ENCODE results near the gene FES. TPM values are rescaled to one million over a fixed set of nuclear protein-coding genes. Genes with fewer than 3 reads are reported as not detected.
A peak's percentile ranks its signal among the peaks of the same experiment; 100 is the strongest.

FES gene
- total RNA-seq, 1 donor from 2014 or later = 16.2 TPM

DNA sequence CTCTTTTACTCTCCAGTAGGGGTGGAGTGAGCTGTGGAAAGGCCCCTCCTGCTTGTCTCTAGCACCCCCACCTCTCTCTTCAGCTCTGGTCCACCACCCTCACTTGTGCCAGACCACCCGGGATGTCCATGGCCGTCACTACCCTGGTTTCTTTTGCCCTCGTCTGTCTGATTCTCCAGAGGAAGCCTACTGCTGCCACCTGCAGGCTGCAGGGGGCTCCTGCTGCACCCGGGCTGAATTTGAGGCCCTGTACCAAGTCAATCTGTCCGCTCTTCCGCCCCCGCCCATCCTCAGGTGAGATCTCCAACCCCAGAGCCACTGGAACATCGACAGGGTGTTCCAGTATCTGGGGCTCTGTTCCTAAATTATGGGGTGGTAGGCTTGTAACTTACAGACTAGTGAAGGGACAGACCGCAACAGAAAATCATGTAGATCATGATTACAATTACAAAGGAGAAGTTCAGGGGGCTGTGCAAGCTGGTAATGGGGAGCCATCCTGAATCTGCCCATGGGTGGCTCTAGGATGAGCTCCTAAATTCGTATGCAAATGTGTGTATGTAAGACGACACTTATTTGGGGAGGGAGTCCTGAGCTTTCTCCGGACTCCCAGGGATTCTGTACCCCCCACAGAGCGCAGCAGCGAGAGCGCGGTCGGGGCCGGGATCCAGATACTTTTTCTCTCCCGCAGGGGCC lies 50.1 kb downstream of the FES start:
- intact Hi-C loops (cut with DNase I) = loop anchor here (5.0 kb wide), 1 partner anchor 287 kb away; no protein-coding TSS in a partner anchor
- DNase-seq (ENCODE audit: low spot score) = peak; percentile 94

DNA sequence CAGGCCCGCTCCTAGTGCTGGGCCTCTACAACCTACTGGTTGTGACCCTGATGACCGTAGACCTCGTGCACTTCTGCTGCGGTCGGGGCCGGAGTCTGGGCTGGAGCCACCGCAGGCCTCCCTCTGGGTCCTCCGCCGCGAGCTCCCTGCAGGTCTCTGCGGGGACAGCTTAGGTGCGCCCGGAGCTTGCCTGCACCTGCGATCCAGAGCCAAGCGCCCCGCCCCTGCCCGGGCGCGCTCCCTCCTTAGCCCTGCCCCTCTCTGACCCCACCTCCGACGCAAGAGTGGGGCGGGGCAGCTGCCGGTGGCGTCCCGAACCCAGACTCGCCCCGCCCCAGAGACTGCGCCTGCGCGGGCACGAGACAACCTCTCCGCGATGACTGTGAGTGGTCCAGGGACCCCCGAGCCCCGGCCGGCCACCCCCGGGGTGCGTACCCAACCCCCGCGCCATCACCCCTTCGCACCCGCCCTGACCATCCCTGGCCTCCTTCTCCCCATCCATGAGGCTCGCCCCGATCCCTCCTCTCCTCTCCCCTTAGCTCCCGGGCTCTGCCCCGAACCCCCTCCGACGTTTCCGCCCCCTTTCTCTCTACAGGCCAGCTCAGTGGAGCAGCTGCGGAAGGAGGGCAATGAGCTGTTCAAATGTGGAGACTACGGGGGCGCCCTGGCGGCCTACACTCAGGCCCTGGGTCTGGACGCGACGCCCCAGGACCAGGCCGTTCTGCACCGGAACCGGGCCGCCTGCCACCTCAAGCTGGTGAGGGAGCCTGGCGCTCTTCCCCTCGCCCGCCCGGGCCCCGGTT lies 50.8 kb downstream of the FES start, which contains the start of gene UNC45A:
UNC45A (plus strand) TSS at position 337 of the 803 bp plus-strand sequence; CDS start at position 377, 40 bp downstream.
- DNase-seq (ENCODE audit: low spot score) = peak; percentile 98

DNA sequence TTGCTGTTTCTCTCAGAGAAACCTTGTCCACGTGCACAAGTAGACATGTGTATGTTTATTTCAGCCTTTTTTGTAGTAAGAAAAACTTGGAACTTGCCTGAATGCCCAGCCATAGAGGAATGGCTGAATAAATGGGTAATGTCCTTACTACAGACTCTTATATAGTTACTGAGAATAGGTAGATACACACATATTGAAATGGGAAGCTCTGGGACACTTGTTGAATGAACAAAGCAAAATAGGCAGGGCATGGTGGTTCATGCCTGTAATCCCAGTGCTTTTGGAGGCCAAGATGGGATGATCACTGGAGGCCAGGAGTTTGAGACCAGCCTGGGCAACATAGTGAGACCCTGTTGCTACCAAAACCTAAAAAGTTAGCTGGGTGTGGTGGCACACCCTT lies 52.5 kb downstream of the FES start:
- intact Hi-C loops (cut with DNase I) = no loop called here
- no peak for DNase-seq (ENCODE audit: low spot score)

More for the DNA sequence above, 50.8 kb downstream of the FES start, which contains the start of gene UNC45A:
- intact Hi-C loops (cut with DNase I) = loop anchor here (5.0 kb wide), 1 partner anchor 288 kb away; no protein-coding TSS in a partner anchor

DNA sequence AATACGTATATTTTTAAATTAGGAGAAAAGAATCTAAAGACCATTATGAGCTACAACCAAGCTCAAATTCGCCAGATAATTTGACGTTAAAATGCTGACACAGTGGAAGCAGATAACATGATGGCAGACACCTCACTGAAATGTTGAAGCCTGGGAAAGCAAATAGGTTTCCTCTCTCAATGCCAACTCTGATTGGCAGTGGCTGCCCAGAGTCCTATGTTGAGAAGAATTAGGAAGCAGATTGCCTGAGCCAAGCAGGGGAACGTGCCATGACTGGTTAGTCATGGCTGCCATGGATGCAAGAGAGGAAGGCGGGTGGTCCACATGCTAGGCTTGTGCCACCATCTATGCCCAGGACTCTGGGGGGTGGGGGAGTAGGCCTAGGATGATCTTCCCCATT lies 54.0 kb downstream of the FES start:
- intact Hi-C loops (cut with DNase I) = no loop called here
- DNase-seq (ENCODE audit: low spot score) = no peak

DNA sequence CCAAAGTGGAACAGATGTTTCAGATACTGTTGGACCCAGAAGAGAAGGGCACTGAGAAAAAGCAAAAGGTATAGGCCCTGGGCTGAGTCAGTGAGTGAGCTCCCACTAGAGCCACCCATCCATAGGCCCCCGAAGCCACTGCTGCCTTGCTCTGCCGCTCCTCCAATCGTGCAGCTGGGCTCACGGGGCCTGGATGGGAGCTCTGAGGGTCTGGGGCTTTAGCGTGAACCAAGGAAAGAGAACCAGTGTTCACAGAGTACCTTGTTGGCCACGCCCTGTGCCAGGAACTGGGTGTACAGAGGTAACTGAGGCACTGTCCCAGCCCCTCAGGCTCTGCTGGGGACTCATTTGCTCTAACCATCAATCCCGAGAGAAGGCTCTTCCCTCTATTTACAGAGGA lies 55.5 kb downstream of the FES start:
- intact Hi-C loops (cut with DNase I) = no loop called here
- no peak for DNase-seq (ENCODE audit: low spot score)

DNA sequence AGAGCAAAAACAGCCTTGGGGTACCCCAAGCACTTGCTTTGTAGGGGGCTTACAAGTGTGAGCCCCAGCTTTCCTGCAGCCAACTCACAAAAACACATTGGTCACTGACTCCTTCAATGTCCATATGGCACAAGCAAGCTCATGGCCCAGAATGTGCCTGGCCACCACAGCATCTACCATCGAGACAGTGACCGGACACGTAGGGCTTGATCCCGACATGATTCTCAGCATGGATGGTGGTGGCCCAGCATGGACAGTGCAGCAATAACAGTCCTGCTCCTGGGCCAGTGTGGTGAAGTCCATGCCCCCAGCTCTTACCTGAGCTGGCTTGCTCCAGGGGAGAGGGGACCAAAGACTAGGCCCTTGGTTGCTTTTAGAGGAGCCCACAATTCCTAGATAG lies 56.7 kb downstream of the FES start:
- DNase-seq (ENCODE audit: low spot score) = no peak

DNA sequence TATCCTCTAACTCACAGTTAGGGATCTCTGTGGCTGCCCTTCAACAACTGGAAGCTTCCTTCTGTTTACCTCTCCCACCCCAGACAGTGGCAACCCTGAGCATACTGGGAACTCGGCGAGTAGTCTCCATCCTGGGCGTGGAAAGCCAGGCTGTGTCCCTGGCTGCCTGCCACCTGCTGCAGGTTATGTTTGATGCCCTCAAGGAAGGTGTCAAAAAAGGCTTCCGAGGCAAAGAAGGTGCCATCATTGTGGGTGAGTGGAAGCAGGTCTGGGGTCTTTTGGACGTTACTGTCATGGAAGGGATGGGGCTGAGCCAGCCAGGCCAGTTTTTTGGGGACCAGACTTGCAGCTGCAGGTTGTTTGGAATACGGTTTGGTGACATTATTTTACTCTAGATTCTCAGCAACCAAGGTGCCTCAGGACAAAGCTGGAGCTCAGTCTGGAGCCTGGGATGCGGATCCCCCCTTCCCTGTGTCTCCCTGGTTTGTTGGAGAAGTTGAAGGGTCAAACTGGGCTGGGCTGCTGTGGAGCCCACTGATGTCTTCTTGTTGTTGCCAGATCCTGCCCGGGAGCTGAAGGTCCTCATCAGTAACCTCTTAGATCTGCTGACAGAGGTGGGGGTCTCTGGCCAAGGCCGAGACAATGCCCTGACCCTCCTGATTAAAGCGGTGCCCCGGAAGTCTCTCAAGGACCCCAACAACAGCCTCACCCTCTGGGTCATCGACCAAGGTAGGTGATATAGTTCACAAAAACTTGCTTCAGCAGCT lies 58.2 kb downstream of the FES start:
- intact Hi-C loops (cut with DNase I) = no loop called here
- DNase-seq (ENCODE audit: low spot score) = no peak

More for the DNA sequence above, 56.7 kb downstream of the FES start:
- intact Hi-C loops (cut with DNase I) = no loop called here

DNA sequence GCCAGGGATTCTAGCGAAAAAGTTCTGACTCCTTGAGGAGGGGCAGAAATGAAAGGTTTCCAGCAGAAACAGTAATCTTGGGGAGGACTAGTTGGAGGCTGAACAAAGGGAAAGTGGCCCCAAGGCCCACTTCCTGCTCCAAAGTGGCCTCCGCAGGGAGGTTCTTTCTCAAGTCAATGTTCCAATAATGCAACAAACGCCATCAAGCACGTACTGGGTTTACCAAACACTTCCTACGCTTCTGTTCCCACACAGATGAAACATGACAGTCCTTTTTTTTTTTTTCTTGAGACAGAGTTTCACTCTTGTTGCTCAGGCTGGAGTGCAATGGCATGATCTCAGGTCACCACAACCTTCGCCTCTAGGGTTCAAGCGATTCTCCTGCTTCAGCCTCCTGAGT lies 60.8 kb downstream of the FES start:
- DNase-seq (ENCODE audit: low spot score) = no peak
- intact Hi-C loops (cut with DNase I) = no loop called here

Other genes with a start within 250 kb of the FES start
- gene BLM, start 167.2 kb upstream of the FES start, total RNA-seq = 0.75 TPM
- gene FURIN, start 15.9 kb upstream of the FES start, total RNA-seq = 43.9 TPM
- 73.3 TPM for gene MAN2A2, start 18.8 kb downstream of the FES start, total RNA-seq
- 11.8 TPM for gene HDDC3, start 48.0 kb downstream of the FES start, total RNA-seq
- gene UNC45A, start 50.8 kb downstream of the FES start, total RNA-seq = 27.2 TPM
- 10.8 TPM for gene RCCD1, start 70.4 kb downstream of the FES start, total RNA-seq
- 3.1 TPM for gene PRC1, start 110.0 kb downstream of the FES start, total RNA-seq
- 6.8 TPM for gene VPS33B, start 138.1 kb downstream of the FES start, total RNA-seq
- gene SV2B, start 215.8 kb downstream of the FES start, total RNA-seq = 3.7 TPM